Measurements from ENCODE around the gene NFIA.

NFIA gene

DNA sequence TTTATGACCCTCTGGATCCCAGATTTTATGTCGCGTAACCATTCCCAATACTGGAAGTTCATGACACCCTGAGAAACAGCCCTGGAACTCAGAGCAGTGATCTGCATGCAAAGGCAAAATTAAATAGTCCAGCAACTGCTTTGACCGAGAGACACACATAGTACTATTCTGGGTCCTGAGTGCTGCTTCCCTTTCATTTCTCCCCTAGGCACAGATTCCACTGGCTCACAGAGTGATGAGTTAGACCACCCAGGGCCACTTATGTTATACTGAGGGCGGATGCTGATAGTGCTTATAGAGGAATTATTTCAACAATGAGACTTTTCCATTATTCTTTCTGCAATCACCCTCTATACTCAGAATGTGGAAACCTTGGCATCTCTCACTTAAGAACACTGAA lies 69.2 kb downstream of the NFIA start:
- TF ChIP-seq TAF1 (IDR thresholded peaks at IDR 0.05; ENCODE audit: low read depth) (no peak), CEBPB (IDR thresholded peaks at IDR 0.05) (no peak), CREB1 (IDR thresholded peaks at IDR 0.05; ENCODE audit: low read depth) (no peak), EP300 (IDR thresholded peaks at IDR 0.05; ENCODE audit: borderline replicate concordance) (no peak), YY1 (IDR thresholded peaks at IDR 0.05; ENCODE audit: low read depth) (no peak), TEAD4 (IDR thresholded peaks at IDR 0.05) (no peak), NFIC (IDR thresholded peaks at IDR 0.05) (no peak), USF1 (IDR thresholded peaks at IDR 0.05) (no peak), ZBTB7A (IDR thresholded peaks at IDR 0.05; ENCODE audit: low read depth) (no peak), EGR1 (IDR thresholded peaks at IDR 0.05) (no peak), RAD21 (IDR thresholded peaks at IDR 0.05; ENCODE audit: low read depth) (no peak)
- TF ChIP-seq, protein P1, sequence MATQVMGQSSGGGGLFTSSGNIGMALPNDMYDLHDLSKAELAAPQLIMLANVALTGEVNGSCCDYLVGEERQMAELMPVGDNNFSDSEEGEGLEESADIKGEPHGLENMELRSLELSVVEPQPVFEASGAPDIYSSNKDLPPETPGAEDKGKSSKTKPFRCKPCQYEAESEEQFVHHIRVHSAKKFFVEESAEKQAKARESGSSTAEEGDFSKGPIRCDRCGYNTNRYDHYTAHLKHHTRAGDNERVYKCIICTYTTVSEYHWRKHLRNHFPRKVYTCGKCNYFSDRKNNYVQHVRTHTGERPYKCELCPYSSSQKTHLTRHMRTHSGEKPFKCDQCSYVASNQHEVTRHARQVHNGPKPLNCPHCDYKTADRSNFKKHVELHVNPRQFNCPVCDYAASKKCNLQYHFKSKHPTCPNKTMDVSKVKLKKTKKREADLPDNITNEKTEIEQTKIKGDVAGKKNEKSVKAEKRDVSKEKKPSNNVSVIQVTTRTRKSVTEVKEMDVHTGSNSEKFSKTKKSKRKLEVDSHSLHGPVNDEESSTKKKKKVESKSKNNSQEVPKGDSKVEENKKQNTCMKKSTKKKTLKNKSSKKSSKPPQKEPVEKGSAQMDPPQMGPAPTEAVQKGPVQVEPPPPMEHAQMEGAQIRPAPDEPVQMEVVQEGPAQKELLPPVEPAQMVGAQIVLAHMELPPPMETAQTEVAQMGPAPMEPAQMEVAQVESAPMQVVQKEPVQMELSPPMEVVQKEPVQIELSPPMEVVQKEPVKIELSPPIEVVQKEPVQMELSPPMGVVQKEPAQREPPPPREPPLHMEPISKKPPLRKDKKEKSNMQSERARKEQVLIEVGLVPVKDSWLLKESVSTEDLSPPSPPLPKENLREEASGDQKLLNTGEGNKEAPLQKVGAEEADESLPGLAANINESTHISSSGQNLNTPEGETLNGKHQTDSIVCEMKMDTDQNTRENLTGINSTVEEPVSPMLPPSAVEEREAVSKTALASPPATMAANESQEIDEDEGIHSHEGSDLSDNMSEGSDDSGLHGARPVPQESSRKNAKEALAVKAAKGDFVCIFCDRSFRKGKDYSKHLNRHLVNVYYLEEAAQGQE (IDR thresholded peaks at IDR 0.05; ENCODE audit: low read depth) = no peak
- TF ChIP-seq, protein P2, sequence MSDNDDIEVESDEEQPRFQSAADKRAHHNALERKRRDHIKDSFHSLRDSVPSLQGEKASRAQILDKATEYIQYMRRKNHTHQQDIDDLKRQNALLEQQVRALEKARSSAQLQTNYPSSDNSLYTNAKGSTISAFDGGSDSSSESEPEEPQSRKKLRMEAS (IDR thresholded peaks at IDR 0.05) = no peak

DNA sequence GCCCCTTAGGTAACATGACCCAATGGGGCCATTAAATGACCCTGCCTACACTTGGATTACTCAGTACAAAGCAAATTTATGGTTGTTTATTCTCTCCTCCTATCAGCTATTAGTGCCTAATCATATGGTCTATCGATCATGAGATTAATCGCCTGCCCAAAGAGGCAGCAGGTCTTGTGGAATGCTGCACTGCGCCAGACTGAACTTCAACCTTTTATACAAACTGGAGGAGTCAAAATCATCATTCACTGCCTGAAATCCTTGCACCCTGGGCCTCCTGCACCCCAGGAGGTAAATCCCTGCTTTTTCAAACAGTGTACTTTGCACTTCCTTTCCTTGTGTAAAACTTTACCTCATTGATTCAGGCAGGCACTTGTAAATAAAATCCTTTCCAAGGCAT lies 69.7 kb downstream of the NFIA start:
- no peak for TF ChIP-seq NFIC (IDR thresholded peaks at IDR 0.05)
- no peak for TF ChIP-seq ZBTB7A (IDR thresholded peaks at IDR 0.05; ENCODE audit: low read depth)
- peak; percentile 61; the same call in 1 of the 2 replicates for TF ChIP-seq TCF12 (IDR thresholded peaks at IDR 0.05; ENCODE audit: low read depth)
- no peak for TF ChIP-seq FOXM1 (IDR thresholded peaks at IDR 0.05; ENCODE audit: borderline replicate concordance, low read depth)

- no peak for TF ChIP-seq TAF1 (IDR thresholded peaks at IDR 0.05; ENCODE audit: low read depth)
Measured at GRCh38 chr1:61152469-61153105, 70.2 kb downstream of the NFIA start.

DNA sequence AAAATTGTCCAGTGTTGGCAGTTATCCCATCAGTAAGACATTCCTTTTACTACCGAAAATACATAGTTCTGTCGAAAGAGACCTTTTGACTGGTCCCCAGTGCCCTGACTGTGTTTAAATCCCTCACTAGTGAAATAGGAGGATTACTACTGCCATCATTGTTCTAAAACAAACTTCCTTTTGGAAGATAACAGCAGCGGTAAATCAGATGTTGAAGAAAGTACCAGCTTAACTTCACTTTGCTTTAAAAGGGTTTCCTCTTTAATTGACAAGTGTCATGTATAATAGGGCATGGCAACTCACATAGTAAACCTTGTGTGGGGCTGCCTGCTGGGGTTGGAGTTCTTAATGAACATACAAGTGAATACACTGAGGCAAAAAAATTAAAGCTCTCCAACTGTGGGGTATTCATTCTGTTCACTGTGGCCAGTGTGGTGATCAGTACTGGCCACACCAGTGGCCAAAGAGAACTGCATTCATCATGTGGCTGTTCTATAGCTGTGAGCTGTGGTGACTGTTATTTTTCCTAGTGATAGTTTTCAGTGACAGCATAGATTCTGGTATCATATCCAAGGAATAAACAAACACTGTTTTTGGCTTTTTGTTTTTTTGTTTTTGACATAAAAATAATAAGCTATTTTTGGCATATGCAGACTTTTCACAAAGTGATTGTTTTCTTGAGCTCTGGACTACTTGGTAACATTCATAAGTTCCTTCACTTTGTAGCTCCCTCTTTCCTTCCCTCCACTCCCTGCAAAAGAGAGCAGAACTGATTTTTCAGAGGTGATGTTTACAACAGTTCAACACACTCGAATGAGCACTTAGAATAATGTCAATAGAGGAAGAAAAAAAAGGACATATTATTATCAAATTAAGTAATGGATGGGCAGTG lies 74.5 kb downstream of the NFIA start:
- TF ChIP-seq EGR1 (IDR thresholded peaks at IDR 0.05) (no peak), RAD21 (IDR thresholded peaks at IDR 0.05; ENCODE audit: low read depth) (no peak), TCF12 (IDR thresholded peaks at IDR 0.05; ENCODE audit: low read depth) (no peak), CEBPB (IDR thresholded peaks at IDR 0.05) (no peak), USF1 (IDR thresholded peaks at IDR 0.05) (no peak), YY1 (IDR thresholded peaks at IDR 0.05; ENCODE audit: low read depth) (no peak), EP300 (IDR thresholded peaks at IDR 0.05; ENCODE audit: borderline replicate concordance) (no peak), TAF1 (IDR thresholded peaks at IDR 0.05; ENCODE audit: low read depth) (no peak)
- TF ChIP-seq, protein P2 (IDR thresholded peaks at IDR 0.05) = no peak
- TF ChIP-seq, protein P1 (IDR thresholded peaks at IDR 0.05; ENCODE audit: low read depth) = no peak

GRCh38 chr1:61157468-61157987 lies 75.2 kb downstream of the NFIA start:
- TF ChIP-seq, protein P1 (IDR thresholded peaks at IDR 0.05; ENCODE audit: low read depth) = no peak
- no peak for TF ChIP-seq FOXM1 (IDR thresholded peaks at IDR 0.05; ENCODE audit: borderline replicate concordance, low read depth)
- TF ChIP-seq YY1 (IDR thresholded peaks at IDR 0.05; ENCODE audit: low read depth) = no peak
- no peak for TF ChIP-seq USF1 (IDR thresholded peaks at IDR 0.05)
- TF ChIP-seq CEBPB (IDR thresholded peaks at IDR 0.05) = no peak
- TF ChIP-seq EP300 (IDR thresholded peaks at IDR 0.05; ENCODE audit: borderline replicate concordance) = no peak
- no peak for TF ChIP-seq TEAD4 (IDR thresholded peaks at IDR 0.05)
- no peak for TF ChIP-seq EGR1 (IDR thresholded peaks at IDR 0.05)

Data from Ishikawa (cell line).